Esophagus muscularis mucosa (tissue), 4 donors: ENCODE results near the gene AKNAD1. TPM values are rescaled to one million over a fixed set of nuclear protein-coding genes. Genes with fewer than 3 reads are reported as not detected.

Experiments used
- DNase-seq: peaks from one replicate; pipeline ENCODE4 v3.0.0-alpha.2; 2017; ENCODE audit errors: extremely low spot score
- H3K27ac ChIP-seq, 4 donors: fragments of 200-600 bp; sonication (generic); replicated peaks in 1 of 4; 1 replicate in 3 of 4; 2 replicates in 1 of 4; pipeline ENCODE4 v1.5.1; 2016 to 2019; ENCODE audit warnings: mild to moderate bottlenecking in 1 of 4
- H3K27me3 ChIP-seq, 4 donors: fragments of 200-600 bp; sonication (generic); one replicate each; pipeline versions ENCODE4 v1.5.1 to v1.6.0; 2016 to 2019
- H3K36me3 ChIP-seq, 4 donors: fragments of 200-600 bp; sonication (generic); one replicate each; pipeline ENCODE4 v1.5.1; 2016 to 2019
- H3K4me1 ChIP-seq, 4 donors: fragments of 200-600 bp; sonication (generic); one replicate each; pipeline ENCODE4 v1.5.1; 2016 to 2019
- H3K4me3 ChIP-seq, 4 donors: fragments of 200-600 bp; sonication (generic); 1 replicate in 2 of 4; 2 replicates in 2 of 4; pipeline ENCODE4 v1.5.1; 2016 to 2019; ENCODE audit warnings: mild to moderate bottlenecking in 4 of 4, moderate library complexity in 1 of 4
- H3K9me3 ChIP-seq, 4 donors: fragments of 200-600 bp; sonication (generic); 1 replicate in 3 of 4; 2 replicates in 1 of 4; pipeline ENCODE4 v1.5.1; 2016 to 2019
- CTCF ChIP-seq, 3 experiments: fragments of 200-600 bp in 2 of 3; fragments of 450-650 bp in 1 of 3; sonication (generic) in 2 of 3; IDR thresholded peaks; one replicate each; pipeline ENCODE4 v1.5.1; 2017 to 2019; ENCODE audit warnings: antibody characterized with exemption in 3 of 3, mild to moderate bottlenecking in 2 of 3, moderate library complexity in 1 of 3
- EP300 ChIP-seq: sonication (generic); formaldehyde crosslinking; IDR thresholded peaks from one replicate; pipeline ENCODE4 v1.6.1; 2017; ENCODE audit warnings: antibody characterized with exemption
- POLR2A ChIP-seq: fragments of 450-650 bp; IDR thresholded peaks from one replicate; pipeline ENCODE4 v1.6.1; 2017; ENCODE audit warnings: antibody characterized with exemption, moderate library complexity, mild to moderate bottlenecking, low read depth
- POLR2AphosphoS5 ChIP-seq, 2 donors: sonication (generic); formaldehyde crosslinking; IDR thresholded peaks; one replicate each; pipeline ENCODE4 v1.6.1; 2017; ENCODE audit warnings: antibody characterized with exemption in 2 of 2
- WGBS: methylation state at CpG from one replicate; pipeline ENCODE4 v1.1.5; 2018; 5-methylcytosine and 5-hydroxymethylcytosine counted together
- intact Hi-C: fragments of 100-400 bp; cut with DNase I; formaldehyde crosslinking; loops from one replicate; pipeline ENCODE4 v1.15.1; 2023
- total RNA-seq, 4 donors: library from RNA; depleted of rRNA; stranded (reverse); fragments of >200 nt; gene quantifications; one replicate each; pipeline versions ENCODE4 v1.1.0 to v1.2.1, GENCODE V29; 2016

AKNAD1 gene
- total RNA-seq, 4 donors from 2014 or later, result 0.13 to 7.5 (median 1.5) TPM

GRCh38 chr1:108811611-108812010 lies 45.3 kb downstream of the AKNAD1 start:
- H3K36me3 ChIP-seq, result peaks cover 8 to 40% (median 22%) of the 10 kb centered on the region in 4 donors
- H3K27me3 ChIP-seq, result no peaks in the 10 kb centered on the region
- no peak overlapping the region for H3K27ac ChIP-seq
- DNase-seq, result no peak
- intact Hi-C loops, result no loop called here
- WGBS, result 99% methylated on average over 3 of the region's 3 CpGs
- no peak overlapping the region for H3K4me3 ChIP-seq
- TF ChIP-seq EP300 (no peak), POLR2AphosphoS5 (IDR thresholded peaks at IDR 0.05) (no peak), POLR2A (no peak), CTCF (IDR thresholded peaks at IDR 0.05) (no peak)
- no peaks in the 10 kb centered on the region for H3K9me3 ChIP-seq
- H3K4me1 ChIP-seq, result peaks cover 14 to 28% (median 27%) of the 10 kb centered on the region in 4 donors

GRCh38 chr1:108808438-108808837 lies 48.5 kb downstream of the AKNAD1 start:
- Histone ChIP-seq H3K4me1 (no peaks in the 10 kb centered on the region), H3K9me3 (no peaks in the 10 kb centered on the region), H3K27me3 (no peaks in the 10 kb centered on the region), H3K27ac (no peak overlapping the region), H3K36me3 (peaks cover 11 to 71% (median 41%) of the 10 kb centered on the region in 4 donors), H3K4me3 (no peak overlapping the region)
- no peak for DNase-seq
- no peak for TF ChIP-seq POLR2AphosphoS5 (IDR thresholded peaks at IDR 0.05)
- no peak for TF ChIP-seq CTCF (IDR thresholded peaks at IDR 0.05)
- intact Hi-C loops, result no loop called here
- 85% methylated on average over 4 of the region's 4 CpGs for WGBS

GRCh38 chr1:108803548-108803947 lies 53.3 kb downstream of the AKNAD1 start:
- Histone ChIP-seq H3K36me3 (peaks cover 25 to 96% (median 72%) of the 10 kb centered on the region in 4 donors), H3K27me3 (no peaks in the 10 kb centered on the region), H3K9me3 (no peaks in the 10 kb centered on the region), H3K4me3 (no peak overlapping the region), H3K4me1 (no peaks in the 10 kb centered on the region), H3K27ac (no peak overlapping the region)
- intact Hi-C loops, result no loop called here
- WGBS, result 95% methylated on average over 11 of the region's 11 CpGs
- no peak for DNase-seq
- no peak for TF ChIP-seq EP300
- TF ChIP-seq POLR2A, result no peak
- no peak for TF ChIP-seq CTCF (IDR thresholded peaks at IDR 0.05)
- TF ChIP-seq POLR2AphosphoS5 (IDR thresholded peaks at IDR 0.05), result no peak

- Histone ChIP-seq H3K27me3 (no peaks in the 10 kb centered on the region), H3K4me3 (no peak overlapping the region), H3K27ac (no peak overlapping the region), H3K4me1 (no peaks in the 10 kb centered on the region), H3K36me3 (peaks cover 41 to 96% (median 76%) of the 10 kb centered on the region in 4 donors), H3K9me3 (no peaks in the 10 kb centered on the region)
- TF ChIP-seq POLR2A (no peak), EP300 (no peak), CTCF (IDR thresholded peaks at IDR 0.05) (no peak), POLR2AphosphoS5 (IDR thresholded peaks at IDR 0.05) (no peak)
- intact Hi-C loops, result no loop called here
- no peak for DNase-seq
These were observed 55.8 kb downstream of the AKNAD1 start for GRCh38 chr1:108801101-108801500.

GRCh38 chr1:108799001-108799400 lies 57.9 kb downstream of the AKNAD1 start:
- intact Hi-C loops, result loop anchor here (10.0 kb wide), 1 partner anchor 206 kb away; no protein-coding TSS in a partner anchor
- no peaks in the 10 kb centered on the region for H3K27me3 ChIP-seq
- no peaks in the 10 kb centered on the region for H3K9me3 ChIP-seq
- no peak for DNase-seq
- H3K27ac ChIP-seq, result no peak overlapping the region
- peaks cover 48 to 98% (median 82%) of the 10 kb centered on the region in 4 donors for H3K36me3 ChIP-seq
- H3K4me1 ChIP-seq, result no peaks in the 10 kb centered on the region
- 79% methylated on average over 1 of the region's 1 CpG for WGBS
- no peak for TF ChIP-seq POLR2AphosphoS5 (IDR thresholded peaks at IDR 0.05)
- TF ChIP-seq POLR2A, result no peak
- no peak for TF ChIP-seq CTCF (IDR thresholded peaks at IDR 0.05)
- no peak for TF ChIP-seq EP300
- no peak overlapping the region for H3K4me3 ChIP-seq
